ENCODE measurements around the gene TMCO4.

Gene TMCO4

DNA sequence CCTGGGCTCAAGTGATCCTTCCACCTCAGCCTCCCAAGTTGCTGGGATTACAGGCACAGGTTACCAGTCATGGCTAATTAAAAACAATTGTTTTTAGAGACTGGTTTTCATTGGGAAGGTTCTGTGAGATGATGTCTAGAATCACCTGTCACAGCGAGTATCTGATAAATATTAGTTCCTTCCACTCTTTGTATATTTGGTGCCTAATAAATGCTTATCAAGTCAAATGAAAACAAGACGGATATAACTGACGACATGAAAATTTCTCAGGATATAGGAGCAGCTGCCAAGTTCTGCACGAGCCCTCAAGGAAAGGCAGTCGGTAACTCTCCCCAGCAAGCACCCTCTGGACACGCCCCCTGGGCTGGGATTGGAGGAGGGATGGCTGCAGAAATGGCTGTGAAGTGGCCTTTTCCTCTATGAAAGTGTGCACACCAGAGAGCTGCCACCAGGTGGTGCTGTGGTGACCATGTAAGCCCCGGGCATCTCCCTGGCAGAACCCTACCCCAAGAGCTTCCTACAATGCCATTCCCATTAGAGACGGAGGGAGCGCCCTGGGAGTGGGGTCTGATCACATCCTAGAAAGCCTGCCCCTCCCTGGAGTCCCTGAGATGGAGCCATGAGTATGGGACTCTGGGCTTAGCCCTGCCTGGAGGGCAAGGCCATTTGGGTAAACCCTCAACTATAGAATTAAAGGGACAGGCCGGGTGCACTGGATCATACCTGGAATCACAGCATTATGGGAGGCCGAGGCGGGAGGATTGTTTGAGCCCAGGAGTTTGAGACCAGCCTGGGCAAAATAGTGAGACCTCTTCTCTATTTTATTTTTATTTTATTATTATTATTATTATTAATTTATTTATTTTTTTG, 84.1 kb downstream of the TMCO4 start:
- peak; percentile 97 for DNase-seq (ENCODE audit: low spot score)

DNA sequence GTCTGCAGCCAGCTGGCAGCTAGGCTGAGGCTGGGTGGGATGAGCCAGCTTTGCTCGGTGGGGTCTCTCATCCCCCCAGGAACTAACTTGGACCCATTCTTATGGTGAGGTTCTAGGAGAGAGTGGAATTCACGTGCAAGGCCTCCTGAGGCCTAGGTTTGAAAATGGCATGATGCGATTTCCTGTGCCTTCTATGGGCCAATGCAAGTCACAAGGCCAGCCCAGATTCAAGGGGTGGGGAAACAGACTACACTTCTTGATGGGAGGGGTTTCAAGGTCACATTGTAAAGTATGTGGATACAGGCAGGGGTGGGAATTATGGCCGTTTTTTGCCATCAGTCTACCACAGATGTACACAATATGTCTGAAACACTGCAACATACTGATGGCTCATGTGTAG, 86.8 kb downstream of the TMCO4 start:
- DNase-seq (ENCODE audit: low spot score) = no peak

DNA sequence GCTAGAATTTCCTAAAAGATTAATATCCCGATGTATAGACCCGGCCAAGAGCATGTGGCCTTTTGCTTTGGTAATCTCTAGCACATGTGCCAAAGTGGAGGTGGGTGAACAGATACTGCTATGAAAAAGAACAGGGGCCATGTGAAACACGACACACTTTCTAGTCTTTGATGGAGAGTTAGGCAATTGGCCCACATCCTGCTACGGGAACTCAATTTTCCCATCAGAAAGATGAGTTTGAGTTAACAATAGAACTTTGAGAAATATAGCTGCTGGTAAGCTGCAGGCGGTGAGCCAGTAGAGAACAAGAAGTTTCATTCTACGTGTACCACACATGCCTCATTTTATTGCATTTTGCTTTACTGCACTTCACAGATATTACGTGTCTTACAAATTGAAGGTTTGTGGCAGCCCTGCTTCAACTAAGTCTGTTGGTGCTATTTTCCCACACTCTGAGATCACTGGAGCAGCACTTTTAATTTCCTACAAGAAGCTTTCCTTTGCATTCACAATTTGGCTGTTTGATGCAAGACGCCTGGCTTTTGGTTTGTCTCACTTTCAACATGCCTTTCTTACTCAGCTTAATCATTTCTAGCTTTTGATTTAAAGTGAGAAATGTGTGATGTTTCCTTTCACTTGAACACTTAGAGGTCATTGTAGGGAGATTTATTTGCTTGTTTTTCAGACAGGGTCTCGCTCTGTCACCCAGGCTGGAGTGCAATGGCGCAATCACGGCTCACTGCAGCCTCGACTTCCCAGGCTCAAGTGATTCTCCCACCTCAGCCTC, 88.7 kb downstream of the TMCO4 start:
- DNase-seq (ENCODE audit: low spot score) = no peak

DNA sequence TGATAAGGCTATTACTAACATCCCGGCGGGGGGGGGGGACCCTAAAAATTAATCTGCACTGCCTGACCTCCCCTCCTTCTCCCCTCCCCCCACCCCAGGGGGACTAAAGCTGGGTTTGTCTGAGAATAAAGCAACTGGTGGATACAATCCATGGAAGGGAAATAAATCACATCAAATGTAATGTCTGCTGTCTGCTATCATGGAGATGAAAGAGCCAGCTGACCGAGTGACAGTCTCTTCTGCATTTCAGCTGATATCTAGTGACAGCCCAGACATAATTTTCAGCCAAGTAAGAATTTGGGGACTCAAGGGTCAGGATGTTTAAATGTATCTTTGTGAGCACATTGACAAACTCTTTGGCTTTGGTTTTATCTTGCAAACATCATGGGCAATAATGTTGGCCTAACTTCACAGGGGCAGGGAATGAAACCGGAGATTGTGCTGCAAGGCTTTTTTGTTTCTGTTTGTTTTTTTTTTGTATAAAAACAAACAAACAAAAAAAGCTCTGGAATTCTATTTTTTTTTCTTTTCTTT, 90.4 kb downstream of the TMCO4 start:
- DNase-seq (ENCODE audit: low spot score) = no peak

DNA sequence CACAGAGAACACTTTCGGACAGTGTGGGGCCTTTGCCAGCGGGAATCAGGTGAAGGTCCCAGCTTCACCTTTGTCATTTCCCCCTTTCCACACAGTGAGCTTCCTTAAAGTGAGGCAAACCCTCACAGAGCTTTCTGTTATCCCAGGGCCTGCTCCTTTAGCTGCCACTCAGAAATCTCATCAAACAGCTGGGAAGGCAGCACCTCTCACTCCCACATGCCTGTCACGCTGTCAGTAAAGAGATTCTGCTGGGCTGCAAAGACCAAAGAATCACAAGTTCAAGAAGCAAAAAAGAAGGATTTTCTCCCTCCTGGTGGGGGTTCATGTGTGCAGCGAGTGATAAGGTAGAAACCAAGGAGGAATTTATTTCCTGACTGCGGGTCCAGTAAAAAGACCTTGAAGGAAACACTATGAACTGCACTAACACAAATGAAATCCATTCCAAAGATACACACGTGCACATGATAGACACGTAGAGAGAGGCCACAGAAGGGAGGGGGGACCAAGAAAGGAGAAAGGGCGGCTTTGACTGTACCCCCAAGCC, 91.1 kb downstream of the TMCO4 start:
- DNase-seq (ENCODE audit: low spot score) = no peak

DNA sequence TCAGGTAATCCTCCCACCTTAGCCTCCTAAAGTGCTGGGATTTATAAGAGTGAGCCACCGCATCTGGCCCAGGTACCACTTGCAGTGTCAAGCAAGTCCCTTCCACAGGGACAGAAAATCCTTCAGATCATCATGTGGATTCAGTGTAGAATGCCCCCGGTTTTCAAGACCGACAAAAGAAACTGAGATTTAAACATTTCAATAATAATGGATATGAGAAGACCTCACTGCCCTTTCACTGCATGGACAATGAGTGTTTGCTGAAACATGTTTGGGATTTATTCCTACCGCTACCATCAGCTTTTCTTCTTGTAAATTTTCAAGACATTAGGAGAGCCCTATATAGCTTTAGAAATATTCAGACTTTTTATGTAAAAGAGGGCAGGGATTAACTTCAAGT, 93.6 kb downstream of the TMCO4 start:
- DNase-seq (ENCODE audit: low spot score) = no peak

DNA sequence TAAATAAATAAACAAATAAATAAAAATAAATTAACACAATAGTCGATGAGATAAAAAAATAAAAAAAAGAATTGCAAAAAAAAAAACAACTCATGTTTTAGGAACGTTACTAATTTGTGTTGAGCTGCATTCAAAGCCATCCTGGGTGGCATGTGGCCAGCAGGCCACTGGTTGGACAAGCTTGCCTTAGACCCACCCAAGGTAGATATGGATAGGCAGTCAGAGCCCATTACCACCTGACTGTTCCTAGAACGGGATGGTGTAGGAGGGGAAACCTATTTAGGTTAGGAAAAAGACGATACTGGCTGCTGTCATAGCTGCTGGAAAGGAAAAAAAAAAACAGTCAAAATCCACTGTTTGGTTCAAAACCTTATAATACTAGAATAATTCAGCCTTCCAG, 94.3 kb downstream of the TMCO4 start:
- no peak for DNase-seq (ENCODE audit: low spot score)

DNA sequence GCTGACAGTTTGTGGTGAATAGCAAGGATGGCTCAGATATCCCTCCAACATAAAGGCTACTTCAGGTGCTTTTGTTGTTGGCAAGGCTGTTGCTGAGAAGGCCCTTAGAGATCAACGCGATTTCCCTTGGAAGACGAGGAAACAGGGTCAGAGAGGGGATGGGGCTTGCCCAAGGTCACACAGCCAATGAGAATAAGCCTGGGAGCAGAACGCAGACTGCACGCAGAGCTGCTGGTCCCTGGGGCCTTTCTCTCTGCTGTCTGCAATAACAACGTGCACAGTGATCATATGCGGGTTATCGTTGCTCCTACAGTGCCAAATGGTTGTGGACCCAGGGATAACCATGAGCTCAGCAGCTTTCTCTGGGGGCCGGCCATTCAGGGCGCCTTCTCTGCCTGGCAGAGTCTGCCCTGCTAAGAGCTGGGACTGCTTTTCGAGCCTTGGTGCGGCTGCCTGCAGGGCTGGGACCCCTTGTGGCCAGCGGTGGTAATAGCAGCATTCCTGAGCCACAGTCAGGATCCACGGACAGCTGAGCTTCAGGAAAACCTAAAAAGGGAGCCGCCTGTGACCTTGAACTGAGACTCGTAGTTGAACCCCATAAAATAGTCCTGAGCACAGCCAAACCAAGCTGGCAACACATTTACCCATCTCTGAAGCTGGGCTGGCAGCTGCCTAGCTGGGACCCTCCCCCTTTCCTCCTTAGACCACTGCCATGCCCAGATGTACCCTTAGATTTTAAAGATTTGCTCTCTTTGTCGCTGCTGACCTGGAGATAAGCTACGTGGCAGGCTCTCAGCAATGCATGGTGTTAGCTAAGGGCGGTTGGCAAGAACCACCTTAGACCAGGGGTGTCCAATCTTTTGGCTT, 95.2 kb downstream of the TMCO4 start:
- DNase-seq (ENCODE audit: low spot score) = peak; percentile 95

DNA sequence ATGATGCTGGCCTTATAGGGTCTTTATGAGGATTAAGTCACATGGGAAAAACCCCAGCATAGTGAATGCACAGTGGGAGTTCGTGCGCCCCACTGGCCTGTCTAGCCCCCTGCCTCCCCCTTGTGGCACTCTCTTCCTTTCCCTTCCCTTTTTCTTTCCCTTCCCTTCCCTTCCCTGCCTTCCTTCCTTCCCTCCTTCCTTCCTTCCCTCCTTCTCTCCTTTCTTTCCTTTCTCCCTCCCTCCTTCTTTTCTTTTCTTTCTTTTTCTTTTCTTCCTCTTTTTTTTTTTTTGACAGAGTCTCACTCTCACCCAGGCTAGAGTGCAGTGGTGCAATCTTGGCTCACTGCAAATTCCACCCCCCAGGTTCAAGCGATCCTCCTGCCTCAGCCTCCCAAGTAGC, 96.4 kb downstream of the TMCO4 start:
- DNase-seq (ENCODE audit: low spot score) = no peak

DNA sequence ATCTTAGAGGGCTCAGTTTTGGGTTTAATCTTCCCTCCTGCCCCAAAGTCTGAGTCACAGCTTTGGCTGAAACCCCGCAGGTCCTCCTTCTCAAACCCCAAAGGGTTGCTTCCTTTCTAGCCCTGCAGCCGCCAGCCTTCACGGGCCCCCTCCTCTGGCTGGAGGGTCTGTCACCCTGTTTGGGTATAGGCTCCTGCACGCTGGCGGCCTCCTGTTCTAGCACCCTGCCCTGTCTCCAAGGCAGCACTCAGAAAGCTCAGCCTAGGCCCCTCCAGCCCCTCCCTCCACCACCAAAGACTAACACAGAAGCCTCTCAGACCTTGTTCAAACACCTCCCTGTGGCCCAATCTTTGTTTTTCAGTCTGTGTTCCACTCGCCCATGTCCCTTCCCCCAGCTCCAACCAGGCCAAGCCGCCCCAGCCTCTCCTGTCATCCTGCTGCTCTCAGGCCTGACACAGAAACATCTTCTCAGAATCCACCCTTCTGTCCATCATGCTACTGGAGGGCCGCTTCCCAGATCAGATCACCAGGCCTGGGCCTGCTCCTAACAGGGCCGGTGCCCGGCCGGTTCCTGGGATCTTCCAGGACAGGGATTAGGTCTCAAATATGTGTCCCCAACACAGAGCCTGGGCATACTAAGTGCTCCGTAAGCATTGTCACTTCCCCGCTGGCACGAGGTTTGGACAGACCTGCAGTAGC, 99.5 kb downstream of the TMCO4 start:
- no peak for DNase-seq (ENCODE audit: low spot score)

DNA sequence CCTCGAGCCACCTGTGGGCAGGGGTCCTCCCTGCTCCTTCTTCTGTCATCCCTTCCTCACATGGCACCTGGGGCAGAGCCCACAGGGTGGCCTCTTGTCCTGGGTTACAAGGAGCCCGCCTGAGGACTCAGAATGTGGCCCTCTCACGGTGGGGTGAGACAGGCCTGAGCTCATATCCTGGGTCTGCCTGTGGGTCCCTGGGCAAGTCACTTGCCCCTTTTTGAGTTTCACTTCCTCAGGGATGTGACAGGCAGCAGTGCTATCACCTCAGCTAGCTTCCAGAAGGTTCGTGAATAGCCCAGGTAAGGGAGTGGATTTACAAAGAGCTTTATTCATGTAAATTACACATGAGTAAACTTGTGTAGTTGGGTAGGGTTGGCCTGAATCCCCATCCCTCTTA, 101.5 kb downstream of the TMCO4 start:
- DNase-seq (ENCODE audit: low spot score) = no peak

DNA sequence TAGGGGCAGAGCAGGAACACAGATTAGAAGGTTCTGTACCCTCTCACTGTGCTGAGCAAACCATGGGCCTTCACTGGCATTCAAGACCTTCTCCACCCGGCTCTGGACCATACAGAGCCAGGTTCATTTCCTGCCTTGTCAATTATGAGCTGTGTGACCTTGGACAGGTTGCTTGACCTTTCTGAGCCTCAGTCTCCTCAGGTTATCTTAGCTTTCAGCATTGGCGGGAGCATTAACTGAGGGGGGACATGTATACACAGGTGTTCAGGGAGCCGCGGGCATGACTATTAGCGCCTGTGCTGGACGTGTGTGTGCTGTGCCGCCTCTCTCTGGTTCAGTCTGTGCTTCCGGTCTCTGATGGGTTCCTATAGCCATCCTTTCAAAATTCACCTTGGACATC, 102.9 kb downstream of the TMCO4 start:
- DNase-seq (ENCODE audit: low spot score) = no peak

DNA sequence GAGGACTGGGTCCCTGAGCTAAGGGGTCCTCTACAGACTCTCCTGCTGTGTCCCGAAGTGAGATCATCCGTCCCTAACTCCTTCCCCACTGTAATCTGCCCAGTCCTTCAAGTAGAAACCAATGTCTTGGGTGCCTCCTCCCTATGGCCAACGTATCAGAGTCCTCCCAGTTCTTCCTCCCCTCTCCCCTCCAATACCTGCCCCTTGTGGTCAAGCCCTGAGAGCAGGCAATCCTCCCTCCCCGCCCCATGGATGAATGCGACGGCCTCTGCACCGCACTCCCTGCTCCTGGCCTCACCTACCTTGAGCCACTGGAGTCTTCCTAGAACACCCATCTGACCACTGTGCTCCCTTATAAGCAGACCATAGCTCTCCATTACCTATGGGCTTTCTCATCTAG, 103.9 kb downstream of the TMCO4 start:
- DNase-seq (ENCODE audit: low spot score) = no peak

DNA sequence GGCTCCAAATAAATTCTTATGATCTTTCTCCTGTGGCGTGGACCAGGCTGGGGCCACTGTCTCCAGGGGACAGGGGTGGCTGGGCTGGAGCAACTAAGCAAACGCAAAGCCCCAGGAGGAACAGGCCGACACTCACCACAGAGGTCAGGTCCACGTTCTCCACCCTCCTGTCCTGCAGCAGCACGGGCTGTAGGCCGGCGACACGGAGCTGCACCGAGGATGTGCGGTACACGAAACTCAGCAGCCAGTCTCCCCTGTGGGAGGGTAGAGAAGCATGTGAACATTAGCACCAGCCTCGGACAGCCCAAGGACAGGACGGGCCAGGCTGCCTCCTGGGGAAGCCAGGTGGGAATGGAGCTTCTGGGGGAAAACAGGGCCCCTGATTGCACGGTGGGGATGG, 105.4 kb downstream of the TMCO4 start:
- no peak for DNase-seq (ENCODE audit: low spot score)

DNA sequence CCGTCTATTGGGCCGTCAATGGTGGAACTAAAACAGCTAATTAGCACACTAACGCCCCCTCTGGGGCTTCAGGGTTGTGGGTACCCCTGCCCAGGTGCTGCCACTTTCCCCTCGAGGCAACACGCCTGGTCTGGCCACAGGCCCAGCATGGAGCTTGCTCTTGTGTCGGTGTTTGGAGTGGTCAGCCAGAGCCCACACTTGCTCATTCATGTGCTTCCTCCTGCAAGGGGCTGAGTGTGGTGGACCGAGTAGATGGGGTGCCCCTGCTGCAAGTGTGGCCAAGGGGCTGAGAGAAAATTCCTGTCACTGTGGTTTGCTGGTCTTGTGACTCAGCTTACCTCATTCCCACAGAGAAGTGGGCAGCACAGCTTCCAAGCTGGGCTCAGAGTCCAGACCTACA, 109.4 kb downstream of the TMCO4 start:
- DNase-seq (ENCODE audit: low spot score) = no peak

DNA sequence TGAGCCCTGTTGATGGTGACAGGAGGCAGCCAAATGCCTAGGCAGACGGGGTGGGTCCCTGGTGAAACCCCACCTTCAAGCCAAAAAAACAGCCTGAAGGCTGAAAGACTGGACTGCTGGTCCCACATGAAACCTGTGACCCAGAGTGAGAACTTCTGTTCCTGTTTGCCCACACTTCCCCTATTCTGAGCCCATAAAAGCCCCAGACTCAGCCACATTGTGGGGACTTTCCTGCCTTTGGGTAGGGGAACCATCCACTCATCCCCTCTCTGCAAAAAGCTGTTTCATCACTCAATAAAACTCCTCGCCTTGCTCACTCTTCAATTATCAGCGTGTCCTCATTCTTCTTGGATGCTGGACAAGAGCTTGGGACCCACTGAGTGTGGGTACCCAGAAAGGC, 109.9 kb downstream of the TMCO4 start:
- no peak for DNase-seq (ENCODE audit: low spot score)

DNA sequence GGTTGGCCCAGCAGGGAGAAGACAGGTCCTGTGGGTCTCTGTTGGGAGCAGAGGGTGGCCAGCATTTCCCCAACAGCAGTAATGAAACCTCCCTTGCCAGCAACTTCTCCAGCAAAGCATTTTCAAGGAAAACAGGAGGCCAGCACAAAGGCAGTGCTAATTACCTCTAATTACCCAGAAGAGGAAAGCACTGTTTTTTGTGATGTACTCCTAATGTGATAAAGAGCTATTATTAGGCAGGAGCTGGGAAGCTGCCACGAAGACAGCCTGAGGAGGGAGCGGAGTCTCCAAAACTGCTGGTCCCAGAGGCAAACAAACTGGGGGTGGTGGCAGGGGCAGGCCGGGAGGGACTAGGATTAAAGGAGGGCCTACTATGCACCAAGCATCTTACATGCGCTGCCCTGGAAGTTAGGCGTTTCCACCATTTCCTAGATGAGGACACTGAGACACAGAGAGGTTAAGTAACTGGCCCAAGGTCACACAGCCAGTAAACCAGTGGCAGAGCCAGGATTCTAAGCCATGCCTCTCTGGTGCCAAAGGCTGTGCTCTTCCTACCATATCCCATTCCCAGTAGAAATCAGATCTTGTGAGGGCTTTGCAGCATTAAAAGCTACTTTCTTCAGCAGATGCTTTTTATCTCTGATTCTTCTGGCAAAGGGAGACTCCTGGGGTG, 110.5 kb downstream of the TMCO4 start:
- DNase-seq (ENCODE audit: low spot score) = no peak

DNA sequence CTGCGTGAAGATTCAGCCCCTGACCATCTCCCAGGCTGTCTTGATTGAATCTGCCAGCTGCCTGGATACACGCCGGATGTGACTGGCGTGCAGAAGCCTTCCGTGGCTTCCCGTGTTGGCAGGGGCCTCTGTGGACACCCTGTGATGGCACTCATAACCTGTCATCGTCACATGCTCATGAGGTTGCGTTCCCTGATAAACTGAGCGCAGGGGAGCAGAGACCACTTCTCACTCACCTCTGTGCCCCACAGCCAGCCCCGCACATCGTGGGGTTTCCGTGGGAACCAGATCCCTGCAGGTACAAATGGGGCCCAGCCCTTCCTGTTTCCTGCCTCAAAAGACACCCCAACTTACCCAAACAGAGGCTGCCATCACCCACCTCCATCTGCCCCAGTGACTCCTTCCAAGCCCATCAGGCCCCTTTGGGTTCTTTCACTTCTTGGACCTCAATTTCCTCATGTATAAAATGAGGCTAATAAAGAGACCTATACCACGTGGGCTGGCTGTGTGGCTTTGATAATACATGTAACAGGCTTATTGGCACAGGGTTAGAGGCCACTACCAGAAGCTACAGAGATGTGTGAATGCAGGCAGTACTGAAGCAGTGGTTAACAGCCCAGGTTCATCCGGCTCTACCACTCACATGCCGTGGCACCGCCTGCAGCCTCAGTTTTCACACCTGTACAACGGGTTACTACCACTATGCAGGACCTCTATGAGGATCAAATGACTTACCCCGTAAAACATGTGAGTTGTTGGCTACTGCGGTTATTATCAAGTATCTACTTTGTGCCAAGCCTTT, 111.5 kb downstream of the TMCO4 start:
- no peak for DNase-seq (ENCODE audit: low spot score)

DNA sequence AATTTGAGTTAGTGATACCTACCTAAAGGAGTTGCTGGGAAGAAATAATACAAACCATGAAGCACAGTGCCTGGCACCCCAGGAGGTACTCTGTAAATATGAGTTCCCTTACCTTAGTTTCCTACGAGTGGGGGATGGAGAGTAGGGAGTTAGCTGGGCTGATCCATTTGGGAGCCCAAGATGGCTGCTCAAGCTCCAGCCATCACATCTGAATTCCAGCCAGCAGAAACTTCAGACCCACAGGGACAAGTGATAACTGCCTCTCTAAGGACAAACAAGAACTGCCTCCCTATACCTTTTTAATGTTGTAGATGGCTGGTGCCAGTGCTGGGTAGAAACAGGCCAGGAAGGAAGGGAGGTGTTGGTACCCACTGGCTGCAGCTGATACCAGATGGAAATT, 112.3 kb downstream of the TMCO4 start:
- DNase-seq (ENCODE audit: low spot score) = no peak

DNA sequence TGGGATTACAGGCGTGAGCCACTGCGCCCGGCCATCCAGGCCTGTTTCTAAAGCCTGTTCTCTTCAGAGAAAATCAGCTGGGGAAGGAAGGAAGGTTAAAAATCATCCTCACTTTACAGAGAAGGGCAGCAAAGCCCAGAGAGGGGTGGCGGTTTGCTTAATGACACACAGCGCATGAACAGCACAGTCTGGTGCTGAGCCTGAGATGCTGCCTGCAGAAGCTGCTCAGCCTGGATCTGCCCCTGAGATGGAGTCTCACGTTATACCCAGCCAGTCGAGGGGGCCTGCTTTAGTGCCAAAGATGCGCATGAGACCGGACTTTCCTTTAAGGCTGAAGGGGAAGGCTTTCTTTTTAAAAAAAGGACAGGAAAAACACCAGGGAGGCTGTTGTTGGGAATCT, 113.7 kb downstream of the TMCO4 start:
- DNase-seq (ENCODE audit: low spot score) = no peak
